ENCODE measurements around the gene ARHGEF12. TPM values are rescaled to one million over a fixed set of nuclear protein-coding genes. Genes with fewer than 3 reads are reported as not detected.
A peak's percentile ranks its signal among the peaks of the same experiment; 100 is the strongest.

ARHGEF12 gene
- total RNA-seq, 2 experiments from 2014 or later: 9.6 to 10.2 TPM

- H3K9me3 Mint-ChIP-seq: no peaks in the 10 kb centered on the region
- ChIA-PET POLR2A (interaction anchor here (0.6 to 1.2 kb wide), 2 partner anchors 19 to 97 kb away, joined by 3 to 5 read pairs; no protein-coding TSS in a partner anchor), CTCF (interaction anchor here (0.6 to 2.9 kb wide), 30 partner anchors 8 to 860 kb away, joined by 3 to 19 read pairs (median 3); partner anchors contain the start of genes GRIK4 and TLCD5)
- H3K4me3 Mint-ChIP-seq: peak overlapping the region; percentile 58
- ATAC-seq (peak; percentile 44), DNase-seq (peak; percentile 72)
- peaks cover 2% of the 10 kb centered on the region for H3K36me3 Mint-ChIP-seq (ENCODE audit: low read depth)
- H3K27ac Mint-ChIP-seq: no peak overlapping the region
- H3K4me1 Mint-ChIP-seq (ENCODE audit: low read depth): peaks cover 28% of the 10 kb centered on the region
- intact Hi-C loops (cut with micrococcal nuclease): loop anchor here (5.0 to 10.0 kb wide), 3 partner anchors 100 to 232 kb away; no protein-coding TSS in a partner anchor
- peak; percentile 58 for TF ChIP-seq CTCF (IDR thresholded peaks at IDR 0.05)
- H3K27me3 Mint-ChIP-seq: peaks cover 40% of the 10 kb centered on the region
Measured at GRCh38 chr11:120334894-120335462, 1.2 kb upstream of the ARHGEF12 start.

DNA sequence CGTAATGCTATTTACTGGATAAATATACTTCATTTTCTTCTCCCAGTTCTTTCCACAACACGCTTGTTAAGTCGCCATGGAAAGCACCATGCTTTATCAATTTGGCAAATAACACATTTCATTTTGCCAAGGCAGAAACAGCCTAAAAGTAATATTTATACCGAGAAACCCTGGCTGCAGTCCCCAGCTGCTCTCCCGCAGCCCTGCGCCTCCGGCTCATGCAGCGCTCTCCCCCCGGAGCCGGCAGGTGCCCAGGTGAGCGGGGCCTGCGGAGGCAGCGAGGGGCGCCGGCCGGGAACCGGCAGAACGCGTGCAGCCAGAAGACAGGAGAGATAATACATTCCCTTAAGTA is 681 bp upstream of the ARHGEF12 start:
- no peak for DNase-seq
- H3K27me3 Mint-ChIP-seq: peaks cover 42% of the 10 kb centered on the region
- H3K27ac Mint-ChIP-seq: no peak overlapping the region
- peaks cover 2% of the 10 kb centered on the region for H3K36me3 Mint-ChIP-seq (ENCODE audit: low read depth)
- H3K9me3 Mint-ChIP-seq: peaks cover 1% of the 10 kb centered on the region
- no peak for TF ChIP-seq CTCF (IDR thresholded peaks at IDR 0.05)
- ATAC-seq: peak; percentile 45
- peak overlapping the region; percentile 58 for H3K4me3 Mint-ChIP-seq
- H3K4me1 Mint-ChIP-seq (ENCODE audit: low read depth): peaks cover 34% of the 10 kb centered on the region
- CTCF ChIA-PET: interaction anchor here (0.6 to 2.9 kb wide), 30 partner anchors 8 to 859 kb away, joined by 3 to 19 read pairs (median 3); partner anchors contain the start of genes GRIK4 and TLCD5
- POLR2A ChIA-PET: interaction anchor here (1.2 kb wide), 1 partner anchor 96 kb away, joined by 3 read pairs; no protein-coding TSS in a partner anchor
- intact Hi-C loops (cut with micrococcal nuclease): loop anchor here (10.0 kb wide), 2 partner anchors 99 to 149 kb away; no protein-coding TSS in a partner anchor

DNA sequence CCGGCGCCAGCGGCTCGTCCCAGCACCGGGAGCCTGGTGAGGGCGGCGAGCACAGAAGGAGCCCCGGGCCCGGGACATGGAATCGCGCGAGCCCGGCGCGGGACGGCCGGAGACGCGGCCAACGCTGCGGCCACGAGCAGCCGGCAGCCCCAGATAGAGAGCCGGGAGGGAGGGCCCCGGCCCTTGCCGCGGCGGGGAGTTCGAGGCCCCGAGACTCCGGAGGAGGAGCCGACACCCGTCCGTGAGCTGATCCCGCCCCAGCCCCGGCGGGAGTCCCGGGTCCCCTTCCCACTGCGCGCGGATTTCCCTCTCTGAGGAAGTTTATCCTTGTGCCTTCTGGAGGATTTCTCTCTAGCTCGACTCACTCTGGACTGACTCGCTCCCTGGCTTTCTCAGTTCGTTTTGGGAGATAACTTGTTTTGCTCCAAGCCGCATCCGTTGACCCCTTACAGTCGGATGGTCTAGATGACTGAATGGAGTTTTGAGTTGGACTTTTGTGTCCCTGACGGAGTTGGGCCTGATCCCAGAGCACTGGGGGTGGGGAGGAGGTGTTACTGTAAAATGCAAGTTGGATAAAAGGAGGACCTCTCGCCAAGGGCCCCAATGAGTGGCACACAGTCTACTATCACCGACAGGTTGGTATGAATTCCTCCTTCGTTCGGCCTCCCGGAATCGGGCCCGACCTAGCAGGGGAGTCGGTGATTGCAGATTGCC is 585 bp downstream of the ARHGEF12 start:
- CTCF ChIA-PET: interaction anchor here (1.6 to 2.9 kb wide), 4 partner anchors 11 to 348 kb away, joined by 3 to 19 read pairs (median 10); partner anchors contain the start of gene TLCD5
- peaks cover 2% of the 10 kb centered on the region for H3K9me3 Mint-ChIP-seq
- no peak for TF ChIP-seq CTCF (IDR thresholded peaks at IDR 0.05)

GRCh38 chr11:120337355-120338106 is 1.3 kb downstream of the ARHGEF12 start:
- no peak overlapping the region for H3K27ac Mint-ChIP-seq
- no peak for TF ChIP-seq CTCF (IDR thresholded peaks at IDR 0.05)
- peaks cover 2% of the 10 kb centered on the region for H3K36me3 Mint-ChIP-seq (ENCODE audit: low read depth)
- peaks cover 39% of the 10 kb centered on the region for H3K4me1 Mint-ChIP-seq (ENCODE audit: low read depth)
- H3K4me3 Mint-ChIP-seq: peak overlapping the region; percentile 86
- DNase-seq (no peak), ATAC-seq (no peak)
- CTCF ChIA-PET: interaction anchor here (0.7 to 2.0 kb wide), 4 partner anchors 11 to 348 kb away, joined by 3 to 4 read pairs (median 3); no protein-coding TSS in a partner anchor
- peaks cover 5% of the 10 kb centered on the region for H3K9me3 Mint-ChIP-seq
- H3K27me3 Mint-ChIP-seq: peaks cover 57% of the 10 kb centered on the region
- POLR2A ChIA-PET: interaction anchor here (0.8 kb wide), 1 partner anchor 89 kb away, joined by 3 read pairs; no protein-coding TSS in a partner anchor
- intact Hi-C loops (cut with micrococcal nuclease): loop anchor here (10.0 kb wide), 2 partner anchors 97 to 147 kb away; no protein-coding TSS in a partner anchor

More for the DNA sequence above, 585 bp downstream of the ARHGEF12 start:
- Mint-ChIP-seq H3K4me1 (ENCODE audit: low read depth) (peaks cover 35% of the 10 kb centered on the region), H3K36me3 (ENCODE audit: low read depth) (peaks cover 2% of the 10 kb centered on the region), H3K27me3 (peaks cover 51% of the 10 kb centered on the region), H3K4me3 (peak overlapping the region; percentile 86), H3K27ac (peak overlapping the region; percentile 25)
- peak; percentile 31 for ATAC-seq
- POLR2A ChIA-PET: no interaction called here
- intact Hi-C loops (cut with micrococcal nuclease): loop anchor here (10.0 kb wide), 2 partner anchors 98 to 148 kb away; no protein-coding TSS in a partner anchor
- peak; percentile 51 for DNase-seq
